Suprapubic skin (tissue), 4 donors: ENCODE results near the gene FAM83G. TPM values are rescaled to one million over a fixed set of nuclear protein-coding genes. Genes with fewer than 3 reads are reported as not detected.

ENCODE experiments used
- DNase-seq, 2 donors: peaks; one replicate each; pipeline ENCODE4 v3.0.0-alpha.2; 2019; ENCODE audit warnings: low spot score in 2 of 2
- H3K27ac ChIP-seq: fragments of 200-600 bp; sonication (generic); one replicate; pipeline ENCODE4 v1.5.1; 2019
- H3K27me3 ChIP-seq: fragments of 200-600 bp; sonication (generic); one replicate; pipeline ENCODE4 v1.5.1; 2019
- H3K36me3 ChIP-seq: fragments of 200-600 bp; sonication (generic); one replicate; pipeline ENCODE4 v1.5.1; 2019
- H3K4me1 ChIP-seq: fragments of 200-600 bp; sonication (generic); one replicate; pipeline ENCODE4 v1.5.1; 2019
- H3K4me3 ChIP-seq: fragments of 200-600 bp; sonication (generic); one replicate; pipeline ENCODE4 v1.5.1; 2019; ENCODE audit warnings: mild to moderate bottlenecking
- H3K9me3 ChIP-seq: fragments of 200-600 bp; sonication (generic); one replicate; pipeline ENCODE4 v1.5.1; 2019
- EP300 ChIP-seq: sonication (generic); formaldehyde crosslinking; IDR thresholded peaks from one replicate; pipeline ENCODE4 v1.6.1; 2017; ENCODE audit warnings: antibody characterized with exemption
- POLR2A ChIP-seq, 2 donors: fragments of 450-650 bp; IDR thresholded peaks; one replicate each; pipeline ENCODE4 v1.6.1; 2017; ENCODE audit warnings: antibody characterized with exemption in 2 of 2, mild to moderate bottlenecking in 2 of 2, moderate library complexity in 2 of 2
- POLR2AphosphoS5 ChIP-seq, 3 donors: sonication (generic); formaldehyde crosslinking; IDR thresholded peaks; one replicate each; pipeline ENCODE4 v1.6.1; 2017; ENCODE audit warnings: antibody characterized with exemption in 3 of 3
- WGBS: methylation state at CpG from one replicate; pipeline ENCODE4 v1.1.5; 2018; 5-methylcytosine and 5-hydroxymethylcytosine counted together
- total RNA-seq, 4 donors: library from RNA; depleted of rRNA; stranded (reverse); fragments of >200 nt; gene quantifications; one replicate each; pipeline ENCODE4 v1.1.0, GENCODE V29; 2016
- TF ChIP-seq, protein P1 (sequence below), 2 donors: fragments of 200-600 bp in 1 of 2; fragments of 450-650 bp in 1 of 2; sonication (generic) in 1 of 2; IDR thresholded peaks; one replicate each; pipeline ENCODE4 v1.5.1; 2016 to 2019; ENCODE audit warnings: antibody characterized with exemption in 2 of 2, mild to moderate bottlenecking in 1 of 2, moderate library complexity in 1 of 2

Gene FAM83G
- total RNA-seq, 4 donors from 2014 or later: 205 to 261 (median 210) TPM

GRCh38 chr17:18968345-18968744 lies 36.2 kb downstream of the FAM83G start:
- Histone ChIP-seq H3K27me3 (no peaks in the 10 kb centered on the region), H3K27ac (no peak overlapping the region), H3K4me3 (no peak overlapping the region), H3K4me1 (peaks cover 34% of the 10 kb centered on the region), H3K36me3 (peaks cover 9% of the 10 kb centered on the region), H3K9me3 (no peaks in the 10 kb centered on the region)
- no peak for DNase-seq
- TF ChIP-seq POLR2A (IDR thresholded peaks at IDR 0.05) (no peak), POLR2AphosphoS5 (IDR thresholded peaks at IDR 0.05) (no peak), EP300 (no peak)
- TF ChIP-seq, protein P1, sequence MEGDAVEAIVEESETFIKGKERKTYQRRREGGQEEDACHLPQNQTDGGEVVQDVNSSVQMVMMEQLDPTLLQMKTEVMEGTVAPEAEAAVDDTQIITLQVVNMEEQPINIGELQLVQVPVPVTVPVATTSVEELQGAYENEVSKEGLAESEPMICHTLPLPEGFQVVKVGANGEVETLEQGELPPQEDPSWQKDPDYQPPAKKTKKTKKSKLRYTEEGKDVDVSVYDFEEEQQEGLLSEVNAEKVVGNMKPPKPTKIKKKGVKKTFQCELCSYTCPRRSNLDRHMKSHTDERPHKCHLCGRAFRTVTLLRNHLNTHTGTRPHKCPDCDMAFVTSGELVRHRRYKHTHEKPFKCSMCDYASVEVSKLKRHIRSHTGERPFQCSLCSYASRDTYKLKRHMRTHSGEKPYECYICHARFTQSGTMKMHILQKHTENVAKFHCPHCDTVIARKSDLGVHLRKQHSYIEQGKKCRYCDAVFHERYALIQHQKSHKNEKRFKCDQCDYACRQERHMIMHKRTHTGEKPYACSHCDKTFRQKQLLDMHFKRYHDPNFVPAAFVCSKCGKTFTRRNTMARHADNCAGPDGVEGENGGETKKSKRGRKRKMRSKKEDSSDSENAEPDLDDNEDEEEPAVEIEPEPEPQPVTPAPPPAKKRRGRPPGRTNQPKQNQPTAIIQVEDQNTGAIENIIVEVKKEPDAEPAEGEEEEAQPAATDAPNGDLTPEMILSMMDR (IDR thresholded peaks at IDR 0.05): no peak
- WGBS: no CpG with 5 or more reads among the region's 4 CpGs

DNA sequence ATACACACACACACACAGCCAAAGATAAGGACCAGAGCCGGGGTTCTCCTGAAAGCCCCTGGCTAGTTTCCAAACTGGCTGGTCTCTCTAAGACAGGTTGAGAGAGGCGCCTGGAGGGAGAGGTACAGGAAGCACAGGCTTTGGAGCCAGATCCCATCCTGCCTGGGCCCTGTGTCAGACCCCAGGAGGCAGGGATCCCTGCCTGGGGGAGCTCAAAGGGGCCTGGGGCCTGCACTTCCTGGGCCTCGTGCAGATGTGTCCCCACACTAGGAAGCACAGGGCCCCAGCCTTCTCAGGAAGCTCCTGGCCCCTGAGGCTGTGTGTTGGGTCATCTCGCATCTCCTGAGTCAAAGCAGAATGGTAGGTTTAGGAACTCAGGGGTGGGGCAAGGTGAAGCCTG lies 36.6 kb downstream of the FAM83G start:
- Histone ChIP-seq H3K27ac (no peak overlapping the region), H3K4me3 (no peak overlapping the region), H3K9me3 (no peaks in the 10 kb centered on the region), H3K36me3 (peaks cover 9% of the 10 kb centered on the region), H3K4me1 (peaks cover 34% of the 10 kb centered on the region), H3K27me3 (no peaks in the 10 kb centered on the region)
- no peak for TF ChIP-seq POLR2A (IDR thresholded peaks at IDR 0.05)
- TF ChIP-seq EP300: no peak
- TF ChIP-seq, protein P1 (IDR thresholded peaks at IDR 0.05): no peak
- no peak for TF ChIP-seq POLR2AphosphoS5 (IDR thresholded peaks at IDR 0.05)
- whole genome bisulfite sequencing: 83% methylated on average over 2 of the region's 4 CpGs
- DNase-seq: no peak

- no peaks in the 10 kb centered on the region for H3K27me3 ChIP-seq
- DNase-seq: no peak
- peaks cover 9% of the 10 kb centered on the region for H3K36me3 ChIP-seq
- no peak overlapping the region for H3K4me3 ChIP-seq
- no peak overlapping the region for H3K27ac ChIP-seq
- H3K4me1 ChIP-seq: peaks cover 34% of the 10 kb centered on the region
- TF ChIP-seq EP300 (no peak), POLR2AphosphoS5 (IDR thresholded peaks at IDR 0.05) (no peak), POLR2A (IDR thresholded peaks at IDR 0.05) (no peak)
- TF ChIP-seq, protein P1 (IDR thresholded peaks at IDR 0.05): no peak
- no peaks in the 10 kb centered on the region for H3K9me3 ChIP-seq
- WGBS: 65% methylated on average over 14 of the region's 19 CpGs
These were observed 37.5 kb downstream of the FAM83G start for GRCh38 chr17:18966831-18967624.

GRCh38 chr17:18965530-18966236 lies 38.9 kb downstream of the FAM83G start:
- 78% methylated on average over 6 of the region's 14 CpGs for WGBS
- Histone ChIP-seq H3K4me1 (peaks cover 34% of the 10 kb centered on the region), H3K36me3 (peaks cover 1% of the 10 kb centered on the region), H3K27me3 (no peaks in the 10 kb centered on the region), H3K4me3 (no peak overlapping the region), H3K27ac (no peak overlapping the region), H3K9me3 (no peaks in the 10 kb centered on the region)
- no peak for DNase-seq
- TF ChIP-seq, protein P1 (IDR thresholded peaks at IDR 0.05): no peak
- no peak for TF ChIP-seq EP300
- TF ChIP-seq POLR2A (IDR thresholded peaks at IDR 0.05): no peak
- no peak for TF ChIP-seq POLR2AphosphoS5 (IDR thresholded peaks at IDR 0.05)

DNA sequence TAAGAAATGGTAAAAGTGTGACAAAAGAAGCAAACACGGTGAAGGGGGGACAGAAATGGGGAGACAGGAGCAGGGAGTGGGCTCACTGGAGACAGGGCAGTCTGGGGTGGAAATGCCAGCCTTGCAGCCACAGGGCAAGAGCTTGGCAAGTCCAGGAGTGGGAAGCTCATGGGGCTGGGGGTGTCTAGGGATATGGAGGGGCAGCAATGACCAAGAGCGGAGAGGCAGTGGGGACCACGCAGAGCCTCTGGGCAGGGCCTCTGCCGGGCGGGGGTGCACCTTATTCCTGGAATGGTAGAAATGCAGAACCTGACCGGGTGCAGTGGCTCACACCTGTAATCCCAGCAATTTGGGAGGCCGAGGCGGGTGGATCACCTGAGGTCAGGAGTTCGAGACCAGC lies 40.0 kb downstream of the FAM83G start:
- Histone ChIP-seq H3K9me3 (no peaks in the 10 kb centered on the region), H3K4me1 (peaks cover 26% of the 10 kb centered on the region), H3K36me3 (no peaks in the 10 kb centered on the region), H3K4me3 (no peak overlapping the region), H3K27ac (no peak overlapping the region), H3K27me3 (no peaks in the 10 kb centered on the region)
- 92% methylated on average over 9 of the region's 9 CpGs for WGBS
- no peak for DNase-seq
- TF ChIP-seq POLR2A (IDR thresholded peaks at IDR 0.05): no peak
- no peak for TF ChIP-seq EP300
